DMS153 (cell line): ENCODE results near the gene NUP210.
A peak's percentile ranks its signal among the peaks of the same experiment; 100 is the strongest.
"Not testable (repeated sequence)": the region's sequence is repeated elsewhere in the genome, so short reads cannot be mapped to it uniquely, and the experiment has no call there.

Experiments
- DNase-seq: peaks from one replicate; lab custom pipeline; 2025; lab: John Stamatoyannopoulos, UW

The NUP210 gene

DNA sequence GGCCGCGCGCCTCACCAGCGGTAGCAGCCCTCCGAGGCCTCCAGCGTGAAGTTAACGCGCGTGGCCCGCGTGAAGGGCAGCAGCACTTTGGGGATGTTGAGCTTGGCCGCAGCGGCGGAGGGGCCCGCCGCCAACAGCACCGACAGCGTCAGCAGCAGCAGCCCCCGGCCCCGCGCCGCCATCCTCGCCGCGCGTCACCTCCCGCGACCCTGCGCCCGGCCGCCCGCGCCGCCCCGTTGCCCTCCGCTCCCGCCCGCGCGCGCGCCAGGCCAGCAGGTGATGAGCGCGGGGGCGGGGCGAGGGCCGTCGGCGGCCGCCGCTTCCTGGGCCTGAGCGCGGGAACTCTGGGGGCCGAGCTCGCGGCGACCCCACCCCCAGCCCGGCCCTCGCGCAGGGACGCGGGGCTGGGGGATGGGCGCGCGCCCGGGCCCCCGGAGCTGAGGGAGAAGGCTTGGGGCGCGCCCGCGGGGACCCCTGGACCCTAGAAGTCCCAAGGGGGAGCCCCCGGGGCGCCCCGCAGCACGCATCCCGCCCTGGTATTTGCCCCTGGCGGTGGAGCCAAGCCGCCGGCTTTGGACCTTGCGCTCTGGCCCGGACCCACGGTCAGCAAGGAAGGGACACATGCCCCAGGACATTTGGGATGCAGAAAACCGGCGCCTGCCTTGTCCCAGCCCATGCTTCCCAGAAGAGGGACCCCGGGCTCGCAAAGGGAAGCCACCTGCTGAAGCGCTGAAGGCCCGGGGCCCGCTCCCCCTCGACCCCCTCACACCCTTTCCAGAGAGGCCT is at the start of gene NUP210:
NUP210 (minus strand) TSS at position 278 of the 786 bp plus-strand sequence; CDS start at position 182, 96 bp downstream.
- DNase-seq = peak; percentile 1

DNA sequence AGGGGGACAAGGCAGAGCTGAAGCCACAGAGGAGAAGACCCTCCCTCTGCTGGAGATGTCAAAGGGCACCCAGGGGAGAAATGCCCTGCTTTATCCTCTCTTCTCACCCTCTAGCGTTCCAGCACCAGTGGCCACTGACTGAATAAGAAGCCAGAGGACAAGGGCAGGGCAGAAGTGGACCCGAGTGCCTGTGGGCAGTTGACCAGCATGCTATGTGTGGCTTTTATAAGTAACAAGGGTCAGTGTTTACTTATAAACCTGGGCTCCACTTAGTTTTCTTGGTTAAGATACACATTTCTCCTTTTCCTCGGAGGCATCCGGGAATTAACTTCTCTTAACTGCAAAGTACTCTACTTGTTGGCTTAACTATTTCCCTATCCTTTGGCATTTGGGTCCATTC is 46.7 kb upstream of the NUP210 start:
- DNase-seq = no peak

DNA sequence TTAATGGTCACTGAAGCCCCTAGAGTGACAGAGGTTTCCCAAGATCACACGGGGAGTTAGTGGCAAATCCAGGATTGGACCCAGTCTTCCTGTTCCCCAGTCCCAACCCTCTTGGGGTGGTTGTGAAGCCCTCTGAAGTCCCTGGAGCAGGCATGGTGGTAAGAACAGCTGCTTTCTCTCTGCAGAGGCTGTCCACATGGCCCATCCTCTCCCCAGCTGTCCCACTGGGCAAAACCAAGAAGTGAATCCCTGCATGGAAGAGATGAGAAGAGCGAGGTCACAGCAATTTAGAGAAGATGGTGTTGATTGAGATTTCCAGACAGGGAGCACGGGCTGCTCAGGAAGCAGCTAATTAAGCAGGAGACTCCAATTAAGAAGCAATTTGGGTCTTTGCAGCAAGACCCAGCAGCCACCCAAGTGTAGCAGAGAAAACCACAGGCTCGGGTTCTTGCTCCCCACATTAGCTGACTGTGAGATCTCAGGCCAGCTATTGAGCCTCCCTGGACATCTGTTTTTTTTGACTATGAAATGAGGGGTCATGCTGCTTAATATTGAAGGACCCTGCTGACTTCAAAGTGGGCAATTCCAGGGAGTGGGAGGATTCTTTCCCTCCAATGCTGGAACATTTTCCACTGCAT is 45.2 kb upstream of the NUP210 start:
- DNase-seq = no peak

DNA sequence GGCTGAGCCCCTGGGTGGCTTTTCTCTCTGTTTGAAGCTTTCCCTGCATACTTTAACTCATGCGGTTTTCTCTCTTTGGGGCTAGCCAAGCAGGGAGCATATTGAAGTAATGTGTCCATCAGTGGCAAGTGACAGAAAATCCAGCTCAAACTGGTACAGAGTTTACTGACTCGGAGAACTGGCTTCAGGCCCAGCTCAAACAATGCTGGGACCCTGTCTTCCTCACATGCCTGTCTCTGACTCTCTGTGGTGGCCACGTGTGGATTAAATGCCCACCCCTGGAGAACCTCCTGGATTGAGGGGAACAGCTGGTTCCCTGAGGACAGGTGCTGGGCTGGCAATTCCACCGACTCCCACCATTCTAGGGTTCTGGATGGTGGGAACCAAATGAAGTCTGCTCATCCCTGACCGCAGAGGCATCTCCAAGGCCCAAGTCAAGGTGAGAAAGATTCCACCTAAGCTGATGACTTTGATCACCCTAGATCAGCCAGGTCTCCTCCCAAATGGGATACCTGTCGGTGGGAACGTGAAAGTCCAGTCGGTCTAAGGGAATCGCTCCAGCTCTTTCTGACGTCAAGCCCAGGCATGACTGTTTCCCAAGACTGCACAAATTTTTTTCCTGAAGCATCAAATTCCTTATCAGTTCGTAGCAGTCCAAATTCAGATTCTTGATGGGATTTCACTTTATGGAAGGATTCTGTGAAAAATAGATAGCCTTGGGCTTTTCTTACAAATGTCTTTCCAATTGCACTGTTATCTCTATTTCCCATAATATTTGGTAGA is 43.7 kb upstream of the NUP210 start:
- DNase-seq = no peak

DNA sequence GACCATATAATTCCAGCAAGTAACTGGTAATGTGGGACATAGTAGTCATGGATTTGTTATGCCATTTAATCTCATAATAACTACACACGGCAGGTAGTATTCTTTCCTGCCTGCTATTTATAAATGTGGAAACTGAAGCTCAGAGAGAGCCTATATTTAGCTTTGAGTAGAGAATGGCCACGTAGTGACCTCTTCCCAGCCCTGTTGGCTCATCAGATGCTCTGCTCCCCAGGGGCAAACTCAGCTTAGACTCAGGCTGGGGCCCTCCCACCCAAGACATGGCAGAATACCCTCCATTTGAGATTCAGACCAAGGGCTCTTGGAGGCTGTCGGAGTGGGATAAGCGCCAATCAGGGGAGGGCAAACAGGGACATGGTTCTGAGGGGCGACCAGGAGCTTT is 42.7 kb upstream of the NUP210 start:
- no peak for DNase-seq

DNA sequence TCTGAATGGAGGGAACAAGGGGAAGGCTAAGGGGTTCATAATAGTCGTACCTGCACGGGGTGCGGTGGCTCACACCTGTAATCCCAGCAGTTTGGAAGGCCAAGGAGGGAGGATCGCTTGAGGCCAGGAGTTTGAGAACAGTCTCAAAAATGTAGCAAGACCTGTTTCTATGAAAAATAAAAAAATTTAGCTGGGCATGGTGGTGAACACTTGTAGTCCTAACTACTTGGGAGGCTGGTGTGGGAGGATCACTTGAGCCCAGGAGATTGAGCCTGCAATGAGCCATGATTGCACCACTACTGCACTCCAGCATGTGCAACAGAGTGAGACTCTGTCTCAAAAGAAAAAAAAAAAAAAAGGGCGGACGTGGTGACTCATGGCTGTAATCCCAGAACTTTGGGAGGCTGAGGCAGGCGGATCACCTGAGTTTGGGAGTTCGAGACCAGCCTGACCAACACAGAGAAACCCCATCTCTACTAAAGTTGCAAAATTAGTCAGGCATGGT is 42.1 kb upstream of the NUP210 start:
- DNase-seq = no peak

DNA sequence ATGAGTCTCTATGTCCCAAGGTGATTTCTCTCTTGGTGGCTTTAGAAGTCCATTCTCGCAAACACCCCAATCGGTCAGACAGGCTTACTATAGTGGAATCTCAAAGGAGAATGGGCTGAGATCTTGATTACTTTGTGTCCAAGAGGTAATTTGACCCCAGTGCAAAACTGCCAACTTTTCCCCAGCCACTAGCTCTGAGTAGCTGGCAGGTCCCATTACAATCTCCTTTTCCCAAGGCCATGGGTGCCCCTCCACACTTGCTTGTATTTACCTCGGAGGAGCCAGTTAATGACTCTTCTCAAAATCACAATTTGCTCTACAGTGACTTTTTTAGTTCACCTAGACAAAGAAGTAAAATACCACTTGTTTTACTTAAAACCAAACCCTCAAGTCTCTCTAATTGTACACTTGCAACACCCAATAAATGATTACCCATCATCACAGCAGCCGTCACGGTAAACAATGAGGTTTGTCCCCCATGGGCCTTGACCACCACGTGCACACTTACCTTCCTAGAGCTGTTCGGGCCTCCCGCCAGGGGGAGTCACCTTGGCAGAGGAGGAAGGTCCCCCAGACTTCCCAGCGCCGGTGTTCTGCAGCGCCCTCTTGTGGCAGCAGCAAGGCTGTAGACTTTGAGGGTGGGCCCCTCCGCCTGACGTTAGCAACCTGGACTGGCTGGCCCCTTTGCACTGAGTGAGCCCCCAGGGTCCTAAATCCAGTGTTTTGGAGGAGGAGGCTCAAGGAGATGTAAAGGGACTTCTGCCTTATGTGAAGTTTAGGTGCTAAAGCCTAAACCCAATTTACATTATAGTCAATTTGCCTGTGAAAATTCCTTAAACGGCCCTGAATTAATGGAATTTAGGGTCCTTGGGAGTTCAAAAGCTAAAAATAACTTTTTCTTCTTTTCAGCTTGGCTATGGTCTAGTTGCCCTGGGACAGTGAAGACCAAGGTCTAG is 41.3 kb upstream of the NUP210 start:
- DNase-seq = peak; percentile 35

DNA sequence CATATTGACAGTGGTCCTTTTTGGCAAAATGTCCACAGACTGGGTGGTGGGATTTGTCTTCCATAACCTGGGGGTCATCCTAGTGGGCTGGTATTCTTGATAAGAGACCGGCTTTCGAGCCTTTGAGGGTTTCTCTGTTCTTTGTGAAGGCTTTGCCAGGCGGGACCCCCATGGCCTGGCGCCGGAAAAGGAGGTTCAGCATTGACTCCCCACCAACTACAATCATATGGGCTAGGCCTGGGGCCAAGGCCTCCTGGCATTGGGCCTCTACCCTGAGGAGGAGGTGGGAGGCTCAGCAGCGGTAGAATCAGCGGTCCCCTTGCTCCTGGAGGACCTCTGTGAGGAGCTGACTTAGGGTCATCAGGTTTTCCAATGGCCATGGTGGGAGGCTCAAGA is 40.2 kb upstream of the NUP210 start:
- no peak for DNase-seq

DNA sequence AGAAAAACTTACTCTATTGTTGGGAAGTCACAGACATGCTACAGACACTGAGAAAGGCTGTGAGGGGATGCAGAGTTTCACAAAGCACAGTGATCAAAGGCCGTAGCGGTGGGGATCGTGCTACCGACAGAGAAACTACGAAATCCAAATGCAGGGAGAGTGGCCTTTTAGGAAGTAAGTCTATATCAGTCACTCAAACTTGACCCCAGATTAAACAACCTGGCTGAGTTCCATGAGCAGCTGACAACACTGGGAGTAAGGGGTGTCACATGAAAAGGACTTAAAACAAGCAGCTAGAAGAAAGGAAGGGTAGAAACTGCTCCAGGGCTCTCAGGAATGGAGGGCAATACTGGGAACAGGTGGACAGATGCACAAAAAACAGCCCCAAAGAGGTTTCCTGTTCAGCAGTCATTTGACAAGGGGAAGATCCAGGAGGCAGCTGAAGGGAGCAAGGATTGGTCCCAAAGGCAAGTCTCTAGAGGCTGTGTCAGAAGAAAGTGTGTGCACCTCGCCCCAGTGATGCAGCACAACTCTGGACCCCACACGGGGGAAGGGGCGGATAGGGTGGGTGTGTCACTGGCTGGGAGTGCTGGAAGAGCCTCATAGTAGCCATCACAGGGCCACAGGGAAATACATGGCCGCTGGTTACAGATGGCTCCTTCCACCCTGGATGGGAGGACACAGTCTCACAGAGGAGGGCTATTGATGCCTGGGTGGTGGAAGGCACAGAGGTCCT is 39.7 kb upstream of the NUP210 start:
- DNase-seq = no peak

DNA sequence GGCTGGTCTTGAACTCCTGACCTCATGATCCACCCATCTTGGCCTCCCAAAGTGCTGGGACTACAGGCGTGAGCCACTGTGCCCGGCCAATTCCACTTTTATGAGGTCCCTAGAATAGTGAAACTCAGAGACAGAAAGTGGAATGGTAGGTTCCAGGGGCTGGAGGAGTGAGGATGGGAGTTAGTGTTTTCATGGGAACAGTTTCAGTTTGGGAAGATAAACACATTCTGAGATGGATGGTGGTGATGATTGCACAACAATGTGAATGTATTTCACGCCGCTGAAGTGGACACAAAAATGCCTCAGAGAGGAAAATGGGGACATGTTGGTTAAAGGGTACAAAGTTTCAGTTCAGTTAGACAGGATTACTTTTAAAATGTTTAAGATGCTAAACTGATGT is 37.5 kb upstream of the NUP210 start:
- no peak for DNase-seq

DNA sequence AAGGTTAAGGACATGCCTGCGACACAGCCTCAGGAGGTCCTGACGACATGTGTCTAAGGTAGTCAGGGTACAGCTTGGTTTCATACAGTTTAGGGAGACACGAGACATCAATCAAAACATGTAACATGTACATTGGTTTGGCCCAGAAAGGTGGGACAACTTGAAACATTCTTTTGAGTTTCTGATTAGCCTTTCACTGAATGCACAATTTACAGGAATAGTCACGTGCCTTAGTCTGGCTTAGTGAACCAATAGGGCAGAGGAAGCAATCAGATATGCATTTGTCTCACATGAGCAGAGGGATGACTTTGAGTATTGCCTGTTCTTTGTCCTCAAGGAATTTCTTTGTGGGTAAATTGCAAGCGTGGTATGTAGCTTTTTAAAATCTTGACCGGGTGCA is 35.5 kb upstream of the NUP210 start:
- DNase-seq = no peak

DNA sequence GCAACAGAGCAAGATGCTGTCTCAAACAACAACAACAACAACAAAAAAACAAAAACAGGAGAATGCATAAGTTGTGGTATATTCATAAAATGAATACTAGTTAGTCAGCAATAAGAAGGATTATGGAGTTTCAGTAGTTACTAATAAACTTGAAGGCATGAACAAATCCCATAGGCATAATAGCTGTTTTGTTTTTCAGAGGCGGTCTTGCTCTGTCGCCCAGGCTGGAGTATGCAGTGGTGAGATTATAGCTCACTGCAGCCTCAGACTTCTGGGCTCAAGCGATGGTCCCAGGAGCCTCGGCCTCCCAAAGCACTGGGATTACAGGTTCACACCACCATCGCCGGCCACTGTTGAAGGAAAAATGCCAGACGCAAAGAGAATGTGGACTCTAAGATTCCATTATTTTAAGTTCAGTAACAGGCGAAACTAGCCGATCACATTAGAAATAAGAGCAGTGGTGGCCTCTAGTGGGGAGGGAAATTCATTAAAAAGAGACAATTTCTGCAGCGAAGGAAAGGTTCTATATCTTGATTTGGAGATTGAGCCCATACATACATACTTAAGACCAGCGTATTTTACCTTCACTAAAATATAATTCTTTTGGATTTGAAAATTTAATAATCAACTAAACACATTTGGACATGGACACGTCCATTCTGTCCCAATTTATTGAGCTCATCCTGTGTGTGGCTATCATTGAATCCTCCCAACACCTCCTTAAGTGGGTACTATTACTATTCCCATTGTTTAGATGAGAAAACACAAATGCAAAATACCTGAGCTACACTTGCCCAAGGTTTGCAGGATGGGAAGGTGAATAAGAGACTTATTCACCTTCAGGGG is 32.6 kb upstream of the NUP210 start:
- peak; percentile 16 for DNase-seq

DNA sequence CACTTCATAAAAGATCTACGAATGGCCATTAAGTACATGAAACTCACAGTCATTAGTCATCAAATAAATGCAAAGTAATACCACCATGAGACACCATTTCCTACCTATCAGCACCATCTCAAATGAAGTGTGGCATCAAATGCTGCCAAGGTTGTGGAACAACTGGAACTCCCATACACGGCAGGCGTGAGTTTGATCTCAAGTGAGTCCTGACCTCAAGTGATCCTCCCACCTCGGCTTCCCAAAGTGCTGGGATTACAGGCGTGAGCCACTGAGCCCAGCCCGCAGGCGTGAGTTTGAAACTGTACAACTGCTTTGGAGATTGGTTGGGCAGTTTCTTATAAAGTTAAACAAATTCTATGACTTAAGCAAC is 31.2 kb upstream of the NUP210 start:
- DNase-seq = no peak

DNA sequence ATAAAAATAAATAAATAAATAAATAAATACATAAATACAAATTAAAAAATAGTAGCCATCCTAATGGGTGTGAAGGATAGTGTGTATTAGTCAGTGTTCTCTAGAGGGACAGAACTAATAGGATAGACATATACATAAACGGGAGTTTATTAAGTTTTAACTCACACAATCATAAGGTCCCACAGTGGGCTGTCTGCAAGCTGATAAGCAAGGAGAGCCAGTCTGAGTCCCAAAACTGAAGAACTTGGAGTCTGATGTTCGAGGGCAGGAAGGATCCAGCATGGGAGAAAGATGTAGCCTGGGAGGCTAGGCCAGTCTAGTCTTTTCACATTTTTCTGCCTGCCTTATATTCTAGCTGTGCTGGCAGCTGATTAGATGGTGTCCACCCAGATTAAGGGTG is 22.8 kb upstream of the NUP210 start:
- DNase-seq = not testable (repeated sequence)

DNA sequence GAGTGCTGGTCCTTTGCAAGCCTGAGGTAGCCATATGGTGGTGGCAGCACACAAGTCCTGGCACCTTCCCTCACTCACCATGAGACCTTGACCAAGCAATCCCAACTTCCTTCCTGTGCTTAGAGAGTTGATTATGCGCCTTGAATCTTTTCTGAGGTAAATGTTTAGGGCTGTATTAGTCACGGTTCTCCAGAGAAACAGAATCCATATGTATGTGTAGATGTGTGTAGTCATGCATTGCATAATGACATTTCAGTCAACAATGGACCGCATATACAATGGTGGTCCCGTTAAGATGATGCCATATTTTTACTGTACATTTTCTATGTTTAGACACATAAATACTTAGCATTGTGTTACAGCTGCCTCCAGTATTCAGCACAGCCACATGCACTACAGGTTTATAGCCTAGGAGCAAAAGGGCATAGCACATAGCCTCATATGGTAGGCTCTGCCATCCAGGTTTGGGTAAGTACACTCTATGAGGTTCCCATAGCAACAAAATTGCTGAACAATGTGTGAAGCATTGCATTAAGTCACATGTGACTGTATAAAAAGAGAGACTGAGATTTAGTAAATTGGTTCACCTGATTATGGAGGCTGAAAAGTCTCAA is 20.2 kb upstream of the NUP210 start:
- DNase-seq = no peak

DNA sequence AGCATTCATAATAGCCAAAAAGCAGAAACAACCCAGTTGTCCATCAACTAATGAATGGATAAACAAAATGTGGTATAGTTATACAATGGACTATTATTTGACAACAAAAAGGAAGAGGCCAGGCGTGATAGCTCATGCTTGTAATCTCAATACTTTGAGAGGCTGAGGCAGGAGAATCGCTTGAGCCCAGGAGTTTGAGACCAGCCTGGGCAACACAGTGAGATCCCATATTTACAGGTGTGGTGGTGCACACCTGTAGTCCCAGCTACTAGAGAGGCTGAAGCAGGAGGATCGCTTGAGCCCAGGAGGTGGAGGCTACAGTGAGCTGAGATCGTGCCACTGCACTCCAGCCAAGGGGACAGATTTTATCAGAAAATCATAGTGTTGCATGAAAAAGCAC is 16.1 kb upstream of the NUP210 start:
- DNase-seq = not testable (repeated sequence)

DNA sequence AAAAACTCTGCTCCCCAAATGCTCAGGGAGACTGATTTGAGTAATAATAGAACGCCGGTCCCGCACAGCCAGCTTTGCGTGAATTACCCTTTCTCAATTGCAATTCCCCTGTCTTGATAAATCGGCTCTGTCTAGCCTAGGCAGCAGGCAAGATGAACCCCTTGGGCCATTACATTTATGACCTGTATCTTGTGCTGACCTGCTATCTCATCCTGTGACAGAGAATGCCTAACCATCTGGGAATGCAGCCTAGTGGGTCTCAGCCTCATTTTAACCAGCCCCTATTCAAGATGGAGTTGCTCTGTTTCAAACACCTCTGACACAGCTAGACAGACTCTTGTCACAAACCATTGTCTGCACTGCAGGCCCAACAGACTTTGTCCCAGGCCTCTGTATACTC is 13.8 kb upstream of the NUP210 start:
- DNase-seq = no peak

DNA sequence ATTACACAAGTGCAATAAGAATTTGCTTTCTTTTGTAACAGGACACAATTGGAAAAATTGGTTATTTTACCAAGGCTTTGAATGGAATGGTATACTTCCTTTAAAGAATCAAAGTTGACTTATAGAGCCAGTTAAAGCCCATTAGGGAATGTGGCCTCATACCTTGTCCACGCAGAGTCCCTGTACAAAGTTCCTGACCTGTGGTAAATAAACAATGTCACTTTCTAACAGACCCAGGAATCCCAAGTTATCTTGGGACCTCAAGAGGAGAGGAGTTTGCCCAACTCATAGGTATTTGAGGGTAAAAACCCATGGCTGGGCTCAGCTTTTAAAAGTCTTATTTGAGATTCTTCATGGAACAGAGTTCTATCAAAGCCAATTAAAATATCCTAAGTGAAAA is 12.0 kb upstream of the NUP210 start:
- DNase-seq = no peak

DNA sequence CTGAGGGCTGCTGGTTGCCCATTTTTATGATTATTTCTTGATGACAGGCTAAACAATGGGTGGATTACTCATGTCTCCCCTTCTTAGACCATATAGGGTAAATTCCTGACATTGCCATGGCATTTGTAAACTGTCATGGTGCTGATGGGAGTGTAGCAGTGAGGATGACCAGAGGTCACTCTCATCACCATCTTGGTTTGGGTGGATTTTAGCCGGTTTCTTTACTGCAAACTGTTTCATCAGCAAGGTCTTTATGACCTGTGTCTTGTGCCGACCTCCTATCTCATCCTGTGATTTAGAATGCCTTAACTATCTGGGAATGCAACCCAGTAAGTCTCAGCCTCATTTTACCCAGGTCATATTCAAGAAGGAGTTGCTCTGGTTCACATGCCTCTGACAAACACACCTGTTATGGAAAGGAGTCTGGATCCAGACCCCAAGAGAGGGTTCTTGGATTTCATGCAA is 10.3 kb upstream of the NUP210 start:
- DNase-seq = not testable (repeated sequence)
